DND-41 (cell line): ENCODE data around the gene NOPCHAP1.

Experiments
- ATAC-seq: fragments of 200-7000 bp; cut with Tn5 transposase; 3 replicates; pipeline ENCODE4 v1.9.1; 2021; ENCODE audit warnings: low read depth; ENCODE audit not compliant: insufficient read depth
- DNase-seq: peaks from one replicate; pipeline ENCODE4 v3.0.0-alpha.2; 2020
- H2AFZ ChIP-seq: 2 replicates; pipeline ENCODE4 v1.6.0; 2012; ENCODE audit warnings: low read depth, low read length
- H3K27ac ChIP-seq: 2 replicates; pipeline ENCODE4 v1.5.1; 2012; ENCODE audit warnings: low read length, inconsistent platforms
- H3K27me3 ChIP-seq: fragments of 200-600 bp; sonication (generic); 2 replicates; pipeline ENCODE4 v1.6.0; 2012; ENCODE audit warnings: low read length, mild to moderate bottlenecking, inconsistent platforms; ENCODE audit not compliant: insufficient read depth, poor library complexity
- H3K36me3 ChIP-seq: 2 replicates; pipeline ENCODE4 v1.5.1; 2012; ENCODE audit warnings: low read length, inconsistent platforms; ENCODE audit not compliant: insufficient read depth
- H3K4me1 ChIP-seq: 2 replicates; pipeline ENCODE4 v1.5.1; 2012; ENCODE audit warnings: mild to moderate bottlenecking, low read length; ENCODE audit not compliant: insufficient read depth
- H3K4me2 ChIP-seq: 2 replicates; pipeline ENCODE4 v1.6.0; 2012; ENCODE audit warnings: mild to moderate bottlenecking, moderate library complexity, low read length, inconsistent platforms; ENCODE audit not compliant: insufficient read depth
- H3K4me3 ChIP-seq, 2 experiments: fragments of 200-600 bp in 1 of 2; shearing (Covaris generic) in 1 of 2; 2 replicates each; pipeline ENCODE4 v1.5.1; 2012 to 2016; ENCODE audit warnings: inconsistent platforms in 2 of 2, low read length in 2 of 2, mild to moderate bottlenecking in 2 of 2, low read depth in 1 of 2, moderate library complexity in 1 of 2
- H3K79me2 ChIP-seq: 2 replicates; pipeline ENCODE4 v1.6.0; 2012; ENCODE audit warnings: low read length, inconsistent platforms; ENCODE audit not compliant: insufficient read depth
- H3K9ac ChIP-seq: 2 replicates; pipeline ENCODE4 v1.6.0; 2012; ENCODE audit warnings: low read depth, mild to moderate bottlenecking, inconsistent platforms, low read length, moderate library complexity
- H3K9me3 ChIP-seq: 2 replicates; pipeline ENCODE4 v1.5.1; 2012; ENCODE audit warnings: low read length, moderate library complexity, mild to moderate bottlenecking, inconsistent platforms; ENCODE audit not compliant: insufficient read depth, severe bottlenecking
- H4K20me1 ChIP-seq: 2 replicates; pipeline ENCODE4 v1.6.0; 2012; ENCODE audit warnings: low read length; ENCODE audit not compliant: insufficient read depth
- CTCF ChIP-seq: IDR thresholded peaks from 2 replicates; pipeline ENCODE4 v1.5.1; 2012; ENCODE audit warnings: borderline replicate concordance, low read length, moderate library complexity, mild to moderate bottlenecking; ENCODE audit not compliant: poor library complexity, severe bottlenecking; ENCODE audit errors: extremely low read depth
- EZH2 ChIP-seq: IDR thresholded peaks from 3 replicates; pipeline ENCODE4 v1.6.1; 2012; ENCODE audit warnings: borderline replicate concordance, low read depth, mild to moderate bottlenecking, moderate library complexity, low read length, inconsistent platforms; ENCODE audit not compliant: severe bottlenecking

The NOPCHAP1 gene

GRCh38 chr12:104951759-104952509 is 34.2 kb upstream of the NOPCHAP1 start:
- Histone ChIP-seq H2AFZ (no peak overlapping the region), H3K79me2 (no peaks in the 10 kb centered on the region), H3K4me2 (no peak overlapping the region), H3K27me3 (peaks cover 19% of the 10 kb centered on the region), H3K36me3 (no peaks in the 10 kb centered on the region), H3K9me3 (no peaks in the 10 kb centered on the region), H3K4me3 (no peak overlapping the region), H3K4me1 (no peaks in the 10 kb centered on the region; the same call in 1 of the 2 replicates), H3K27ac (no peak overlapping the region), H3K9ac (no peak overlapping the region), H4K20me1 (no peaks in the 10 kb centered on the region)
- TF ChIP-seq EZH2, result no peak
- no peak for TF ChIP-seq CTCF
- ATAC-seq (no peak), DNase-seq (no peak)

GRCh38 chr12:104952816-104953215 is 33.3 kb upstream of the NOPCHAP1 start:
- H3K4me1 ChIP-seq, result peaks cover 7% of the 10 kb centered on the region
- H3K9me3 ChIP-seq, result no peaks in the 10 kb centered on the region
- H3K4me3 ChIP-seq, result no peak overlapping the region
- TF ChIP-seq EZH2 (no peak), CTCF (no peak)
- no peak for ATAC-seq
- H3K9ac ChIP-seq, result no peak overlapping the region
- H4K20me1 ChIP-seq, result no peaks in the 10 kb centered on the region
- no peak for DNase-seq
- no peaks in the 10 kb centered on the region for H3K36me3 ChIP-seq
- no peaks in the 10 kb centered on the region for H3K79me2 ChIP-seq
- no peak overlapping the region for H3K27ac ChIP-seq
- H3K4me2 ChIP-seq, result no peak overlapping the region
- peaks cover 27% of the 10 kb centered on the region for H3K27me3 ChIP-seq
- H2AFZ ChIP-seq, result no peak overlapping the region

GRCh38 chr12:104953323-104953722 is 32.8 kb upstream of the NOPCHAP1 start:
- Histone ChIP-seq H3K9ac (no peak overlapping the region), H3K79me2 (no peaks in the 10 kb centered on the region), H3K4me3 (no peak overlapping the region), H3K27ac (no peak overlapping the region), H2AFZ (no peak overlapping the region), H3K4me1 (peaks cover 11% of the 10 kb centered on the region), H3K9me3 (no peaks in the 10 kb centered on the region), H3K27me3 (peaks cover 31% of the 10 kb centered on the region), H3K4me2 (no peak overlapping the region), H3K36me3 (no peaks in the 10 kb centered on the region), H4K20me1 (no peaks in the 10 kb centered on the region)
- DNase-seq, result no peak
- no peak for ATAC-seq
- no peak for TF ChIP-seq EZH2
- TF ChIP-seq CTCF, result no peak
